ENCODE results near the gene CDX4.

- TF ChIP-seq CTCF (optimal IDR thresholded peaks at IDR 0.05 in 1 of 3, IDR thresholded peaks at IDR 0.05 in 1 of 3, conservative IDR thresholded peaks at IDR 0.05 in 1 of 3; ENCODE audit: extremely low read depth in 1 of 3, insufficient read depth in 2 of 3, low read length in 3 of 3), result no peak
- no peak for TF ChIP-seq EZH2 (IDR thresholded peaks at IDR 0.05; ENCODE audit: low read length)
Observed at GRCh38 chrX:73468376-73468775, 21.5 kb downstream of the CDX4 start.

Measured in keratinocyte (primary cell).